ENCODE results near the gene CHMP6.

GRCh38 chr17:81013642-81014041 lies 22.0 kb downstream of the CHMP6 start:
- TF ChIP-seq CTCF (IDR thresholded peaks at IDR 0.05), result no peak
- no peak for TF ChIP-seq POLR2A (IDR thresholded peaks at IDR 0.05)
